ENCODE results near the gene SMC1A.
"Not testable (repeated sequence)": the region's sequence is repeated elsewhere in the genome, so short reads cannot be mapped to it uniquely, and the experiment has no call there.

The SMC1A gene

DNA sequence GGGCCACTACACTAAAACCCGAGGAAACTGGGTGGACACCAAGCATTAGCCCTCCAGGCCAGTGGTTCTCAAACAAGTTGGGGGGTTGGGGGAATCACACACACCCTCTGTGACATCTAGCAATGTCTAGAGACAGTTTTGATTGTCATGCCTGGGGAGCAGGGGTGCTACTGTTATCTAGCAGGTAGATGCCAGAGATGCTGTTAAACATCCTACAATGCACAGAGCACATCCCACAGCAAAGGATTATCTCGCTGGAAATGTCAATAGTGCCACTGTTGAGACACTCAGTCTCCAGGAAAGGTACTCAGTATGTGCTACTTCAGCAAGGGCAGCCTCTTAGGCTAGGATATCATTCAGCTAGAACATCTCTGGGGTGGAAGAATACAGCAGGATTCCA, 1.3 kb downstream of the SMC1A start:
- Histone ChIP-seq H3K27me3 (ENCODE audit: insufficient read depth, low read length) (no peaks in the 10 kb centered on the region), H3K9me3 (ENCODE audit: insufficient read depth, low read depth, low read length) (no peaks in the 10 kb centered on the region), H3K4me1 (ENCODE audit: insufficient read depth, low read length) (peaks cover 9% of the 10 kb centered on the region), H3K36me3 (ENCODE audit: insufficient read depth, low read depth, low read length) (no peaks in the 10 kb centered on the region; the same call in 1 of the 2 replicates), H3K27ac (ENCODE audit: low read length) (no peak overlapping the region), H3K9ac (ENCODE audit: low read depth, low read length) (peak overlapping the region; percentile 99; the same call in 1 of the 2 replicates), H3K4me3 (ENCODE audit: low read length) (peak overlapping the region; percentile 86)

DNA sequence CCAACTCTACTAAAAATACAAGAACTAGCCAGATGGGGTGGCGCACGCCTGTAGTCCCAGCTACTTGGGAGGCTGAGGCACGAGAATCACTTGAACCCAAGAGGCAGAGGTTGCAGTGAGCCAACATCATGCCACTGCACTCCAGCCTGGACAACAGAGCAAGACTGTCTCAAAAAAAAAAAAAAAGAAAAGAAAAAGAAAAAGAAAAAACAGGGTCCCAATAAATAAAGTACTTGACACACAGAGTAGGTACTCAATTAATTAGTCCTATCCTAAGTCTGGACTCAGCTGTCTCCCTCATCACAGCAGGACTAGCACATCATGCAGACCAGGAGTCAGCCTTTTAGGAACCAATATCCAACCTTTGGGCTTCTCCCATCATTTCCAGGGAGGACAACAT, 2.1 kb downstream of the SMC1A start:
- not testable (repeated sequence) for H3K4me1 ChIP-seq (ENCODE audit: insufficient read depth, low read length); H3K27me3 ChIP-seq (ENCODE audit: insufficient read depth, low read length); H3K27ac ChIP-seq (ENCODE audit: low read length); H3K4me3 ChIP-seq (ENCODE audit: low read length); H3K9me3 ChIP-seq (ENCODE audit: insufficient read depth, low read depth, low read length); H3K9ac ChIP-seq (ENCODE audit: low read depth, low read length); H3K36me3 ChIP-seq (ENCODE audit: insufficient read depth, low read depth, low read length)

DNA sequence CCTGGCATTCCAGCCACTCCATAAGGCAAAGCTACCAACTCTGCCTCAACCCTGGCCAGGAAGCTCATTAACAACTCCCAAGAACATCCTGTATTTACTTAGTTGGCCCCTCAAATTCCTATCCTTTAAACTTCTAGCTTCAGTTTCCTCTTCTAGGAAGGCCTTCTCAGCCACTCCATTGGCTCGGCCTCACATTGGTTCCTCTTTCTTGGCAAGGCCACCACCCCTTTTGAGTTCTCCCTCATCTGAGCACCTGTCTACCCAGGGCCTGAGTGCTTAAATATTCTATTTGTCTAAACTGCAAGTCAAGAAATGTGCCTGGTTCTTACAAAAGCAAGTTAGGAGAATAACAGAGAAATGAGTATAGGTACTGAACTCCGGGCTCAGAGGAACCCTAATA, 10.0 kb downstream of the SMC1A start:
- Histone ChIP-seq H3K9ac (ENCODE audit: low read depth, low read length) (no peak overlapping the region), H3K4me3 (ENCODE audit: low read length) (no peak overlapping the region), H3K9me3 (ENCODE audit: insufficient read depth, low read depth, low read length) (no peaks in the 10 kb centered on the region), H3K27me3 (ENCODE audit: insufficient read depth, low read length) (no peaks in the 10 kb centered on the region), H3K27ac (ENCODE audit: low read length) (no peak overlapping the region), H3K36me3 (ENCODE audit: insufficient read depth, low read depth, low read length) (peaks cover 69% of the 10 kb centered on the region), H3K4me1 (ENCODE audit: insufficient read depth, low read length) (no peaks in the 10 kb centered on the region)

DNA sequence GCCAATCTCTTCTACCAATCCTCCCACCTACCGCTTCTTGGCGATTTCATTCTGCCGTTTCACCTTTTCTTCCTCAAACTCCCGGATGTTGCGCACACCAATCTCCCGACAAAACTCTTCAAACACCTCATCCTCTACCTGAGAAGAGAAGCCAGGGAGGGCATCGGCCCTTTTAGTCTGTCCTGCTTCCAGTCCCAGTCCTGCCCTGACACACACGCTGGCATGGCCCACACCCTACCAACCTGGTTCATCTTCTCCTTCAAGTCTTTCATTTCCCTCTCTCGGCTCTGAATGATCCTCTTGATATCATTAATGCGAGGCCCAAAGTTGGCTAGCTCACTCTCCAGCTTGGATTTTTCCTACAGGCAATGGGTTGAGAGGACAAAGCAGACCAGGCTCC, 18.9 kb downstream of the SMC1A start:
- H3K9ac ChIP-seq (ENCODE audit: low read depth, low read length): no peak overlapping the region
- H3K27ac ChIP-seq (ENCODE audit: low read length): no peak overlapping the region
- no peaks in the 10 kb centered on the region for H3K4me1 ChIP-seq (ENCODE audit: insufficient read depth, low read length)
- H3K4me3 ChIP-seq (ENCODE audit: low read length): no peak overlapping the region
- H3K9me3 ChIP-seq (ENCODE audit: insufficient read depth, low read depth, low read length): no peaks in the 10 kb centered on the region
- no peaks in the 10 kb centered on the region for H3K27me3 ChIP-seq (ENCODE audit: insufficient read depth, low read length)
- peaks cover 89% of the 10 kb centered on the region for H3K36me3 ChIP-seq (ENCODE audit: insufficient read depth, low read depth, low read length)

DNA sequence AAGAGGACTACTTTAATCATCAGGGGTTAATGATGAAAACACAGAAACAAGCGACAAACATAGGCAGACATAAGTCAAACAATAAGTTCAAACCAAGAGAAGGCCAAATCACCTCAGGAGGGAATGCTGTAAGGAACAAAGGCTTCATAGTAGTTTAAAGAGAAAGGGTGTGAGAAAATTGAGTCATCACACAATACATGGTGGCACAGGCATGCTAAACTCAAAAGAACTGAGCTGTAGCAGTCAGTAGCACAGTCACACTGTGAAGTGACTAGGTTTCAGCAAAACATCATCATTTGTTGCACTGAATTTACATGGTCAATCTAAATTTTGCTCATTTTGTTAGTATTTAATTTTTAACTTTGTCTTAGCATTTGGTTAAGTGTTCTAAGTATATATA, 24.2 kb downstream of the SMC1A start:
- Histone ChIP-seq H3K4me1 (ENCODE audit: insufficient read depth, low read length) (no peaks in the 10 kb centered on the region), H3K27me3 (ENCODE audit: insufficient read depth, low read length) (no peaks in the 10 kb centered on the region), H3K4me3 (ENCODE audit: low read length) (no peak overlapping the region), H3K9me3 (ENCODE audit: insufficient read depth, low read depth, low read length) (no peaks in the 10 kb centered on the region), H3K36me3 (ENCODE audit: insufficient read depth, low read depth, low read length) (peaks cover 78% of the 10 kb centered on the region), H3K9ac (ENCODE audit: low read depth, low read length) (no peak overlapping the region), H3K27ac (ENCODE audit: low read length) (no peak overlapping the region)

DNA sequence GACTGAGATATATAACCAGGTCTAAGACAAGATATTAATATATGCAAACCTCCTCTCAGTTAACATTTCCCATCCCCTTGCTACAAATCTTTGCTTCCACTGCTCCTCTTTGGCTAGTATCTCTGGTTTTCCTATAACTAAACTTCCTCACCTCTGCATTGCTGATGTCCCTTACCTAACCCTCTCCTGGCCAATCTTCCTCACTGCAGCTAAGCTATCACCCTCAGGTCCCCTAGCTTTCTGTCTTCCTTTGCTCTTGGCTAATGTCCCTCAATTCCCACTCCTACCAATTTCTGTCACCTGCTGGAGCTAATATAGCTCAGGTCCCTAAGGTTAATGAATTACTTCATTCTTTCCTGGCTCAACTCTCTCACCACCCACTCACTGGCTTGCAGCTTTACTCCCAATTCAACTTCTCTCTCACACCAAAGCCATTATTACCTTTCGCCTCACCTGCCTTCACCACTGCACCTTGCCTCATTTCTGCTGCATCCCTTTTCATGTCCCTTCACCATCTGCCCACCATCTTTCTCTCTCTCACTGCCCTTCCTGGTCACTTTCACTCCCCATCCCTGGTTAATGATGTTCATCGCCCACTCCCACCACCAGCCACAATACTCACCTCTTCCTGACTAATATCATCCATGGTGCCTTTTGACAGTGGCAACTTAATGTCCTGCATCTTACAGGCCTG, 26.7 kb downstream of the SMC1A start:
- H3K27me3 ChIP-seq (ENCODE audit: insufficient read depth, low read length): no peaks in the 10 kb centered on the region
- H3K36me3 ChIP-seq (ENCODE audit: insufficient read depth, low read depth, low read length): peaks cover 76% of the 10 kb centered on the region

DNA sequence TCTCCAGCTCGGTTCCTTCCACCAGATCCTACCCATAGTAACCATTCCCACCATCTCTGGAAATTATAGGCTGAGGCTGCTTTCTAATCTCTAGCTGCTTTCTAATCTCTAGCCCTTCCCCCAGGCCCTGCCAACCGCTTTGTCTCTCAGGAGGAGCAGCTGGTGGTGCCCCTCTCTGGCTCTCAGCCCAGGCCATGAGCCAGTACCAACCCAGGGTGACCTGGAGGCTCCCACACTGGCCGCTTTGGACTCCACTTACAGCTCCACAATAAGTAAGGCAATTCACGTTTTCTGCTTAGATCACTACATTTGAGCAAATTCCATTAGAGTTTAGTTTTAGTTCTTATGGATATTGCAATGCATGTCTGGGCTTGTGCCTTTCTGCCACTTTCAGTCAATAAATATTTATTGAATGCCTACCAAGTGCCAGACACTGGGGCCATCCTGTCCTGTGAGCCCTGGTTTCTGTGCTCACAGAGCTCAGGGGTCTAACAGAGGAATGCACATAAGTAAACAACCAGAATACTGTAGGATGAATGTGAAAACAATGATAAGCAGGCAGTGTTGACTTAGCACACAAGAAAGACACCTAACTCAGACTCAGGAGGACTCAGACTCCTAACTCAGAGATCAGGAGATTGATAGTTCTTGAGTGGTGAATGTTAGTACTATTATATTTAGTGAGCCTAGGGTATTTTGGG, 38.9 kb downstream of the SMC1A start:
- Histone ChIP-seq H3K9me3 (ENCODE audit: insufficient read depth, low read depth, low read length) (no peaks in the 10 kb centered on the region), H3K36me3 (ENCODE audit: insufficient read depth, low read depth, low read length) (peaks cover 77% of the 10 kb centered on the region), H3K9ac (ENCODE audit: low read depth, low read length) (no peak overlapping the region), H3K4me1 (ENCODE audit: insufficient read depth, low read length) (no peaks in the 10 kb centered on the region), H3K27me3 (ENCODE audit: insufficient read depth, low read length) (no peaks in the 10 kb centered on the region), H3K4me3 (ENCODE audit: low read length) (no peak overlapping the region), H3K27ac (ENCODE audit: low read length) (no peak overlapping the region)

More for the DNA sequence above, 26.7 kb downstream of the SMC1A start:
- Histone ChIP-seq H3K4me1 (ENCODE audit: insufficient read depth, low read length) (no peaks in the 10 kb centered on the region), H3K9ac (ENCODE audit: low read depth, low read length) (no peak overlapping the region), H3K4me3 (ENCODE audit: low read length) (no peak overlapping the region), H3K27ac (ENCODE audit: low read length) (no peak overlapping the region), H3K9me3 (ENCODE audit: insufficient read depth, low read depth, low read length) (no peaks in the 10 kb centered on the region)

DNA sequence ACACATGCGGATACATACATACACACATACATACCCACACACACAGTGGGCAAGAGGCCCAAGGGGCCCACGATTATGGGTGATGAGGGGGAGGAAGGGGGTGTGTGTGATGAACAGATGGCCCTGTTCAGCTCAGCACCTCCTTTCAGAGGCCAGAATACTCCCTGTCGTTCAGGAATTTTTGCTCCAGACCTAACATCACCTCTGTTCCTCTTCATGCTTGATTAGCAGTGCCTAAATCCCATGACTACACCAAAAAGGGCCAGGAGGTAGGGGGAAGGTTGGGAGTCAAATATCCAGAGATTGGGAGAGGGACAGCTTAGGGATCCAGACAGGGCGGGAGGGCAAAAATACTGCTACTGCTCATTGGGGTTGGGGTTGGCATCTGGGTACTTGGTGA, 42.7 kb downstream of the SMC1A start:
- Histone ChIP-seq H3K4me1 (ENCODE audit: insufficient read depth, low read length) (no peaks in the 10 kb centered on the region), H3K4me3 (ENCODE audit: low read length) (no peak overlapping the region), H3K27ac (ENCODE audit: low read length) (no peak overlapping the region), H3K9me3 (ENCODE audit: insufficient read depth, low read depth, low read length) (no peaks in the 10 kb centered on the region), H3K27me3 (ENCODE audit: insufficient read depth, low read length) (no peaks in the 10 kb centered on the region), H3K36me3 (ENCODE audit: insufficient read depth, low read depth, low read length) (peaks cover 65% of the 10 kb centered on the region), H3K9ac (ENCODE audit: low read depth, low read length) (no peak overlapping the region)

DNA sequence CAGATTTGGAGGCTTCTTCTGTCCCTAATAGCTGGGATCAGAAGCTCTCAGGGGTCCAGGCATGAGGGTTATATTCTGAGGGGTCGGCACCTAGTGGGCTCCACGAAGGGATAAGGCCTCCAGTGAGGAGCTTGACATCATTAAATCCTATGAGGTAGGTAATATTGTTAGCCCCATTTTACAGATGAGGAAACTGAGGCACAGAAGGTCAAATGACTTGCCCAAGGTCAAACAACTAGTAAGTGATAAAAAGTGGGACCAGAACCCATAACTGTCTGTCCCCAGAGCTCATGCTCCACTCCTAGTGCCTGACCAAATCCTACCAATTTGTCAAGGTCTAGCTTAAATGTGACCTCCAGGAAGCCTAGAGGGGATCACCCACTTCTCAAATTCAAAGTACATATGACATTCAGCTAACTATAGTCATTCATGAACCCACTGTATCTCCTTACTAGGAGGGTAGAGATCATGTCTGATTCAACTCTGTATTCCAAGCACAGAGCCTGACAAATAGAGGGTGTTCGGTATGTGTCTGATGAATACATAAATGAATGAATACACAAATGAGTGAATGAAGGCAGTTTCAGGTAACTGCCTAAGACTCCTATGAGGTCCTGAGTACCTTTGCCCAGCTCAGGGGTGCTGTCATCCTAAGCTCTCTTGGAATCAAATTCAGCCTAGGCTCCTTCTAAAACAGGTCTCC, 43.3 kb downstream of the SMC1A start:
- H3K27me3 ChIP-seq (ENCODE audit: insufficient read depth, low read length): no peaks in the 10 kb centered on the region
- peaks cover 65% of the 10 kb centered on the region for H3K36me3 ChIP-seq (ENCODE audit: insufficient read depth, low read depth, low read length)
- no peak overlapping the region for H3K4me3 ChIP-seq (ENCODE audit: low read length)
- H3K9me3 ChIP-seq (ENCODE audit: insufficient read depth, low read depth, low read length): no peaks in the 10 kb centered on the region
- H3K4me1 ChIP-seq (ENCODE audit: insufficient read depth, low read length): no peaks in the 10 kb centered on the region
- H3K9ac ChIP-seq (ENCODE audit: low read depth, low read length): no peak overlapping the region
- H3K27ac ChIP-seq (ENCODE audit: low read length): no peak overlapping the region

DNA sequence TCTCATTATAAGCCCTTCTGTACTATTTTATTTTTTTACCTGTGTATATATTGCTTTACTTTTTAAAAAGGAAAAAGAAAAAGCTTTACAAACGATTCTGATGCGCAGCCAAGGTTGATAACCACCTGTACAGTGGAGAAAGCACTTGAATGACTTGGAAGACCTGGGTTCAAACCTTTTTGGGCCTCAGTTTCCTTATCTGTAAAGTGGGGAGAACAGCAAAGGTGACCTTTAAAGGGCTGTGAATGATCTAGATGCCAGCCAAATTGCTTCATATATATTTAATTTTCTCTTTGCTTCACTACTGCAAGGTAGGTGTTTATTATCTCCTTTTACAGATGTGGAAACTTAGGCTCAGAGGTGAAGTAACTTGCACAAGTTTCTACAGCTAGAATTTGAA, 45.0 kb downstream of the SMC1A start:
- H3K4me1 ChIP-seq (ENCODE audit: insufficient read depth, low read length): no peaks in the 10 kb centered on the region
- H3K27ac ChIP-seq (ENCODE audit: low read length): no peak overlapping the region
- no peaks in the 10 kb centered on the region for H3K27me3 ChIP-seq (ENCODE audit: insufficient read depth, low read length)
- no peaks in the 10 kb centered on the region for H3K9me3 ChIP-seq (ENCODE audit: insufficient read depth, low read depth, low read length)
- H3K4me3 ChIP-seq (ENCODE audit: low read length): no peak overlapping the region
- H3K9ac ChIP-seq (ENCODE audit: low read depth, low read length): no peak overlapping the region
- H3K36me3 ChIP-seq (ENCODE audit: insufficient read depth, low read depth, low read length): peaks cover 48% of the 10 kb centered on the region

DNA sequence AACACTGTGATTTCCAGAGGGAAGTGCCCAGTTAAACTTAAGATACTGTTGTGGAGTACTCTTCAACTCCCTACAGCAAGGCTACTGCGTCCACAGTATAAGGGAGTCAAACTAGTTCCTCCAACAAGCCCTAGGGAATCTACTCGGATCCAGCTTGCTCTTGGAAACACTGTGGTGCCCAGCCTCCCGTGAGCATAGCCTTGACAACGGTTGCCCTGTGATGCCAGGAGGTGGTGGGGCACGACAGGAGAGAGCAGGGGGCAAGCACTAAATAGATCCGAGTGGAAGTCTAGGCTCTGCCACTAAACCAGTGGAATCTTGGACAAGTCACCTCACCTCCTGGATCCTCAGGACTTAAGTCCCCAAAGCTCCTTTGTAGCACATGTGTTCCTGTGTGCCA, 45.6 kb downstream of the SMC1A start:
- Histone ChIP-seq H3K27ac (ENCODE audit: low read length) (no peak overlapping the region), H3K9ac (ENCODE audit: low read depth, low read length) (no peak overlapping the region), H3K4me1 (ENCODE audit: insufficient read depth, low read length) (no peaks in the 10 kb centered on the region), H3K9me3 (ENCODE audit: insufficient read depth, low read depth, low read length) (no peaks in the 10 kb centered on the region), H3K36me3 (ENCODE audit: insufficient read depth, low read depth, low read length) (peaks cover 42% of the 10 kb centered on the region), H3K4me3 (ENCODE audit: low read length) (no peak overlapping the region), H3K27me3 (ENCODE audit: insufficient read depth, low read length) (no peaks in the 10 kb centered on the region)

DNA sequence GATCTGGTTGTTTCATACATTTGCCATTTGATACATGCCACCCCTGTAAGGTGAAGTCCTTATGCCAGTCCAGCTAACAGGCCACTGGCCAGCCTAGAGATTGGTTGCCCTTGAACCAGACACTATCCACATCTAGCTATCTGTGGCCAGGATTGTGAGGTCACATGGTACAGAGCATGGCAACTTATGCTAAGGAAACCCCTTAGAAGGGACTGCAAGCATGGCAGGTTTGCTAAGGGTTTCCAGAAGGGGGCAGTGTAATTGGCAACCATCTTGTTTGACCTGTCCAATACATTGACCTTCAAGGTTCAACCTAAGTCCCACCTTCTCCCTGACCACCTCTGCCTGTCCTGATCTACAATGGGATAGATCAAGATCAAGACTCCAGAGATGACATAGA, 47.5 kb downstream of the SMC1A start:
- no peak overlapping the region for H3K27ac ChIP-seq (ENCODE audit: low read length)
- H3K27me3 ChIP-seq (ENCODE audit: insufficient read depth, low read length): no peaks in the 10 kb centered on the region
- no peaks in the 10 kb centered on the region for H3K9me3 ChIP-seq (ENCODE audit: insufficient read depth, low read depth, low read length)
- H3K4me3 ChIP-seq (ENCODE audit: low read length): no peak overlapping the region
- H3K36me3 ChIP-seq (ENCODE audit: insufficient read depth, low read depth, low read length): peaks cover 23% of the 10 kb centered on the region
- no peaks in the 10 kb centered on the region for H3K4me1 ChIP-seq (ENCODE audit: insufficient read depth, low read length)
- no peak overlapping the region for H3K9ac ChIP-seq (ENCODE audit: low read depth, low read length)
